ENCODE data around the gene GGNBP2.
"Not testable (repeated sequence)": the region's sequence is repeated elsewhere in the genome, so short reads cannot be mapped to it uniquely, and the experiment has no call there.

Gene GGNBP2

DNA sequence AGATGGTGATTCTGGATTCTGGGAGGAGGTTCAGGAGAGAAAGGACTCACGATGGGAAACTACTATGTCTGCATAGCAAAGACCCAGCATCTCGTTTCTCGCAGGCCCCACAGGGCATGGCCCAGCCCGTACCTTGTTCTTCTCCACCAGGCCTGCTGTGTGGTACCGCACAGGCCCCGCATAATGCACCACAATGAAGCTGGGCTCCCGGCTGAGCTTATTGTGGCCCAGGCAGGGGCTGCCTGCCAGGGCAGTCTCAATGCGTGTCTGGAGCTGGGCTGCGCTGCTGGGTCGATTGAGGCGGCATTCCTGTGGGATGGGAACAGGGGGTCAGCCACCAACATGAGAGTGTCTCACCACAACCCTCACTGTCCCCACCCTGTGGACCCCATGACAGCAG is 37.9 kb upstream of the GGNBP2 start:
- H3K27me3 ChIP-seq (ENCODE audit: insufficient read depth, low read depth): no peaks in the 10 kb centered on the region
- no peaks in the 10 kb centered on the region for H3K36me3 ChIP-seq (ENCODE audit: insufficient read depth)
- TF ChIP-seq, protein P1, sequence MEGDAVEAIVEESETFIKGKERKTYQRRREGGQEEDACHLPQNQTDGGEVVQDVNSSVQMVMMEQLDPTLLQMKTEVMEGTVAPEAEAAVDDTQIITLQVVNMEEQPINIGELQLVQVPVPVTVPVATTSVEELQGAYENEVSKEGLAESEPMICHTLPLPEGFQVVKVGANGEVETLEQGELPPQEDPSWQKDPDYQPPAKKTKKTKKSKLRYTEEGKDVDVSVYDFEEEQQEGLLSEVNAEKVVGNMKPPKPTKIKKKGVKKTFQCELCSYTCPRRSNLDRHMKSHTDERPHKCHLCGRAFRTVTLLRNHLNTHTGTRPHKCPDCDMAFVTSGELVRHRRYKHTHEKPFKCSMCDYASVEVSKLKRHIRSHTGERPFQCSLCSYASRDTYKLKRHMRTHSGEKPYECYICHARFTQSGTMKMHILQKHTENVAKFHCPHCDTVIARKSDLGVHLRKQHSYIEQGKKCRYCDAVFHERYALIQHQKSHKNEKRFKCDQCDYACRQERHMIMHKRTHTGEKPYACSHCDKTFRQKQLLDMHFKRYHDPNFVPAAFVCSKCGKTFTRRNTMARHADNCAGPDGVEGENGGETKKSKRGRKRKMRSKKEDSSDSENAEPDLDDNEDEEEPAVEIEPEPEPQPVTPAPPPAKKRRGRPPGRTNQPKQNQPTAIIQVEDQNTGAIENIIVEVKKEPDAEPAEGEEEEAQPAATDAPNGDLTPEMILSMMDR (conservative IDR thresholded peaks at IDR 0.05; ENCODE audit: low read depth, low read length): no peak
- H3K4me2 ChIP-seq: no peak overlapping the region
- H3K79me2 ChIP-seq (ENCODE audit: insufficient read depth, low read depth): no peaks in the 10 kb centered on the region
- H4K20me1 ChIP-seq (ENCODE audit: insufficient read depth): no peaks in the 10 kb centered on the region
- no peak overlapping the region for H2AFZ ChIP-seq (ENCODE audit: low read depth)
- no peaks in the 10 kb centered on the region for H3K4me1 ChIP-seq (ENCODE audit: low read depth, poor library complexity, severe bottlenecking)
- no peak overlapping the region for H3K27ac ChIP-seq
- no peak overlapping the region for H3K9ac ChIP-seq
- no peak overlapping the region for H3K4me3 ChIP-seq (IDR thresholded peaks at IDR 0.05; ENCODE audit: insufficient read depth, low read depth, low read length)

DNA sequence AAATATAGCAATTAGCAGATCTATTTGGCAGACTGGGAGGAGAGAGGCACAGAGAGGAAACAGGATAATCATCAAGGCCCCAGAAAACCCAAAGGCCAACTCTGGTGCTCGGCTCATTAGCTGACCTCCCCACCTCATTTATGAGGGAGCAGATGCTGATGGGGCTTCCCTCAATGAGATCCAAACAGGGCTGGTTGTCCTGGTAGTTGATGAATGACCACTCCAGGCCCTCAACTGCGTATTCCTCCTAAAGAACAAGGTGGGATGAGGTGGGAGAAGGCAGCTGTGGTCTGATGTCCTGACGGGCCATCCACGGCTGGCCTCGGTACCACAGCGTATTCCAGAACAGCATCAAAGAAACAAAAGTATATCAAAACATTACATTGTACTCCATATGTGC is 37.5 kb upstream of the GGNBP2 start:
- Histone ChIP-seq H3K4me3 (IDR thresholded peaks at IDR 0.05; ENCODE audit: insufficient read depth, low read depth, low read length) (no peak overlapping the region), H3K27me3 (ENCODE audit: insufficient read depth, low read depth) (no peaks in the 10 kb centered on the region), H3K4me2 (no peak overlapping the region), H3K27ac (no peak overlapping the region), H3K79me2 (ENCODE audit: insufficient read depth, low read depth) (no peaks in the 10 kb centered on the region), H4K20me1 (ENCODE audit: insufficient read depth) (no peaks in the 10 kb centered on the region), H2AFZ (ENCODE audit: low read depth) (no peak overlapping the region), H3K9ac (no peak overlapping the region), H3K36me3 (ENCODE audit: insufficient read depth) (no peaks in the 10 kb centered on the region), H3K4me1 (ENCODE audit: low read depth, poor library complexity, severe bottlenecking) (no peaks in the 10 kb centered on the region)
- TF ChIP-seq, protein P1 (conservative IDR thresholded peaks at IDR 0.05; ENCODE audit: low read depth, low read length): no peak

DNA sequence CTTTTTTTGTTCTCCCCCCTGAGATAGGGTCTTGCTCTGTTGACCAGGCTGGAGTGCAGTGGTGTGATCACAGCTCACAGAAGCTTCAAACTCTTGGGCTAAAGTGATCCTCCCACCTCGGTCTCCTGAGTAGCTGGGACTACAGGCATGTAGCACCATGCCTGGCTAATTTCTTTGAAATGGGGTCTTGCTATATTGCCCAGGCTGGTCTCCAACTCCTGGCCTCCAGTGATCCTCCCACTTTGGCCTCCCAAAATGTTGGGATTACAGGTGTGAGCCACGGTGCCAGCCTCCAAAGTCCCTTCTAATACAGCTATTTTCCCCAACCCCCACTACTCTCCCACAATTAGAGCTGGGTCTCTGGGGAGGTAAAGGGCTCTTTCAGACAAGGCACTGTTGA is 36.3 kb upstream of the GGNBP2 start:
- H3K4me2 ChIP-seq; H3K9ac ChIP-seq; H3K79me2 ChIP-seq (ENCODE audit: insufficient read depth, low read depth); H3K4me3 ChIP-seq (IDR thresholded peaks at IDR 0.05; ENCODE audit: insufficient read depth, low read depth, low read length); H4K20me1 ChIP-seq (ENCODE audit: insufficient read depth); H3K27me3 ChIP-seq (ENCODE audit: insufficient read depth, low read depth); H3K36me3 ChIP-seq (ENCODE audit: insufficient read depth); H3K4me1 ChIP-seq (ENCODE audit: low read depth, poor library complexity, severe bottlenecking); H2AFZ ChIP-seq (ENCODE audit: low read depth); H3K27ac ChIP-seq: not testable (repeated sequence)

DNA sequence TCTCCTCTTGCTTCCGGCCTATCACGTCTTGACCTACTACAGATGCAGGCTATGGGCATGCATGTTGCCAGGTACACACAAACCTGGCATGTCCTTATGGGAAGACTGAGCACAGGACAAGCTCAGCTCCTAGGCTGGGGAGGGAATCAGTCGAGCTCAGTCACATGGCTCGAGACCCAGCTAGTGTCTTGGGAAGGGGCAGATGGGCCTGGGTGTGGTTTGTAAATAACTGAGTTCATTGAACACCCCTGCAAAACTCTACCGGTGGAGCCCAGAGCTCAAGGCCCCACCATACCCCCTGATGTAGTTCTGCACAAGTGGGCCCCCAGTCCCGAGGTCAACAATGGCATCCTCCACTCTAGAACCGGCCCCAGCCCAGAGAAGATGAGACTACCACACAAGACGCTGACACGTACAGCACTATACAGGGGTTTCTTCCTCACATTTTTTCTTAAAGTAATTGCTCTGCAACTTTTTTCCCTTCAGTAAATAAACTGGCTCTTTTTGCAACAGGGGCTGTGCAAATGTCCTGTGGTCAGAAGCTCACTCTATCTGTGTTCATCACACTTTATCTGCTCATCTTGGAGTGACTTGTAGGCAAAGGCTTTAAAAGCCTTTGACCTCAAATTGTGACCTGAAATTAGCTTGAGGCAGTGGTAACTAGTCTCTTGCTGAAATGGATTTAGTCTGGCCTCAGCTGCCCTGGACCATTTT is 35.3 kb upstream of the GGNBP2 start:
- no peaks in the 10 kb centered on the region for H3K27me3 ChIP-seq (ENCODE audit: insufficient read depth, low read depth)
- H4K20me1 ChIP-seq (ENCODE audit: insufficient read depth): no peaks in the 10 kb centered on the region
- H3K4me2 ChIP-seq: no peak overlapping the region
- no peaks in the 10 kb centered on the region for H3K79me2 ChIP-seq (ENCODE audit: insufficient read depth, low read depth)
- H2AFZ ChIP-seq (ENCODE audit: low read depth): no peak overlapping the region
- TF ChIP-seq, protein P1 (conservative IDR thresholded peaks at IDR 0.05; ENCODE audit: low read depth, low read length): no peak
- no peaks in the 10 kb centered on the region for H3K4me1 ChIP-seq (ENCODE audit: low read depth, poor library complexity, severe bottlenecking)
- no peak overlapping the region for H3K27ac ChIP-seq
- H3K36me3 ChIP-seq (ENCODE audit: insufficient read depth): no peaks in the 10 kb centered on the region
- H3K4me3 ChIP-seq (IDR thresholded peaks at IDR 0.05; ENCODE audit: insufficient read depth, low read depth, low read length): no peak overlapping the region
- H3K9ac ChIP-seq: no peak overlapping the region

DNA sequence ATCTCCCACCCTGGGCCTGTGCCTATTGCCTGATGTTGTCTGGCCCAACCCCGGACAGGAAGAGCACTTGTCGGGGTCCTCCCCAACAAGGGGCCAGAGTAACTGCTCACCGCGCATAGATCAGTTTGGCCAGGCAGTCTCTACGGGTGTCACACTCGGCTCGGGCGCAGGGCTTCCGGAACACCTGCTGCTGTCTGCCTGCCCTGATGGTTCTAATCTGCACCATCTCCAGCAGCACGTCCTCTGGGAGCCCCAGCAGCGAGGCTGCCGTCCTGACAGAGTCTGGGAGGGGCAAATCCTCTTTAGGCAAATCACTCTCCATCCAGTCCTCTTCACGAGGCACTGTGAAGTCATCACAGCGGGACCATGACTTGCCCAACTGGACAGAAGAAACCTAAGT is 34.1 kb upstream of the GGNBP2 start:
- Histone ChIP-seq H3K27me3 (ENCODE audit: insufficient read depth, low read depth) (no peaks in the 10 kb centered on the region), H3K4me3 (IDR thresholded peaks at IDR 0.05; ENCODE audit: insufficient read depth, low read depth, low read length) (no peak overlapping the region), H3K9ac (no peak overlapping the region), H3K36me3 (ENCODE audit: insufficient read depth) (no peaks in the 10 kb centered on the region), H3K79me2 (ENCODE audit: insufficient read depth, low read depth) (no peaks in the 10 kb centered on the region), H3K4me2 (no peak overlapping the region), H3K4me1 (ENCODE audit: low read depth, poor library complexity, severe bottlenecking) (no peaks in the 10 kb centered on the region), H2AFZ (ENCODE audit: low read depth) (no peak overlapping the region), H3K27ac (no peak overlapping the region), H4K20me1 (ENCODE audit: insufficient read depth) (no peaks in the 10 kb centered on the region)
- TF ChIP-seq, protein P1 (conservative IDR thresholded peaks at IDR 0.05; ENCODE audit: low read depth, low read length): no peak

All from KMS-11 (cell line).